LNCAP (cell line): ENCODE results near the gene LCN1.

Source experiments
- TF ChIP-seq, protein P1 (sequence below): fragments of 450-650 bp; IDR thresholded peaks from 2 replicates; pipeline ENCODE4 v1.5.1; 2017; ENCODE audit warnings: mild to moderate bottlenecking

LCN1 gene

GRCh38 chr9:135513351-135513846 lies 7.8 kb upstream of the LCN1 start:
- TF ChIP-seq, protein P1, sequence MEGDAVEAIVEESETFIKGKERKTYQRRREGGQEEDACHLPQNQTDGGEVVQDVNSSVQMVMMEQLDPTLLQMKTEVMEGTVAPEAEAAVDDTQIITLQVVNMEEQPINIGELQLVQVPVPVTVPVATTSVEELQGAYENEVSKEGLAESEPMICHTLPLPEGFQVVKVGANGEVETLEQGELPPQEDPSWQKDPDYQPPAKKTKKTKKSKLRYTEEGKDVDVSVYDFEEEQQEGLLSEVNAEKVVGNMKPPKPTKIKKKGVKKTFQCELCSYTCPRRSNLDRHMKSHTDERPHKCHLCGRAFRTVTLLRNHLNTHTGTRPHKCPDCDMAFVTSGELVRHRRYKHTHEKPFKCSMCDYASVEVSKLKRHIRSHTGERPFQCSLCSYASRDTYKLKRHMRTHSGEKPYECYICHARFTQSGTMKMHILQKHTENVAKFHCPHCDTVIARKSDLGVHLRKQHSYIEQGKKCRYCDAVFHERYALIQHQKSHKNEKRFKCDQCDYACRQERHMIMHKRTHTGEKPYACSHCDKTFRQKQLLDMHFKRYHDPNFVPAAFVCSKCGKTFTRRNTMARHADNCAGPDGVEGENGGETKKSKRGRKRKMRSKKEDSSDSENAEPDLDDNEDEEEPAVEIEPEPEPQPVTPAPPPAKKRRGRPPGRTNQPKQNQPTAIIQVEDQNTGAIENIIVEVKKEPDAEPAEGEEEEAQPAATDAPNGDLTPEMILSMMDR = no peak

DNA sequence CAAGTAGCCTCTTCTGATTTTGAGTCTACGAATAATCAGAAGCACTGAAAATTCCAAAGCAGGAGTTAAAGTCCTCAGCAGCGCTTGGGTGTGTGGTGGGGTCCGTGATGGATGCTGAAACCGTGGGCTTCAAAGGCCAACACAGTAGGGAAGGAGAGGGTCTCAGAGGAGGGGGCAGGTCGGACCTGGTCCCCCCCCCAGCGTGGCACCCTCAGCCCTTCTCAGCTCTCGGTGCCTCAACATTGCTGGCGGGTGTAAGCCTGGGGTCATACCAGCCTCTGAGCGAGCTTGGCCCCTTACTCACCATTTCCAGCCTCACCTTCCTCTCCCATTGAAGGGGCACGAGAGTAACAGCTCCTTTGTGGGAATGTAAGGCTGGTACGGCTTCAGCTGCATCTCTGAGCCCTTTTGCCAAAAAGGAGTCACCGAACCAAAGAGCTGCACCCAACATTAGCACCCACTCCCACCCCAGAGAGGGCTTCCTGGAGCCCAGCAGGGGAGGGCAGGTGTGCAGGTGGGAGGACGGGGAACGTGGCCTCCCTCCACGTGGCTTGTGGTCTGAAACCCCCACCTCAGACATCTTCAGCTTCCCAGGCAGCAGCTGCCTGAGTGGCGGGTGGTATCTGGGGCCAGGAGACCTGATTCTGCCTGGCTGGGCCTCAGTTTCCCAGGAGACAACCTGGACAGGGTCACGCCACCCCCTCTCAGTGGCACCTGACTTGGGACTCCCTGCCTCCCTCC lies 6.7 kb upstream of the LCN1 start:
- TF ChIP-seq, protein P1 = no peak

GRCh38 chr9:135515083-135515951 lies 5.9 kb upstream of the LCN1 start:
- TF ChIP-seq, protein P1 = no peak

DNA sequence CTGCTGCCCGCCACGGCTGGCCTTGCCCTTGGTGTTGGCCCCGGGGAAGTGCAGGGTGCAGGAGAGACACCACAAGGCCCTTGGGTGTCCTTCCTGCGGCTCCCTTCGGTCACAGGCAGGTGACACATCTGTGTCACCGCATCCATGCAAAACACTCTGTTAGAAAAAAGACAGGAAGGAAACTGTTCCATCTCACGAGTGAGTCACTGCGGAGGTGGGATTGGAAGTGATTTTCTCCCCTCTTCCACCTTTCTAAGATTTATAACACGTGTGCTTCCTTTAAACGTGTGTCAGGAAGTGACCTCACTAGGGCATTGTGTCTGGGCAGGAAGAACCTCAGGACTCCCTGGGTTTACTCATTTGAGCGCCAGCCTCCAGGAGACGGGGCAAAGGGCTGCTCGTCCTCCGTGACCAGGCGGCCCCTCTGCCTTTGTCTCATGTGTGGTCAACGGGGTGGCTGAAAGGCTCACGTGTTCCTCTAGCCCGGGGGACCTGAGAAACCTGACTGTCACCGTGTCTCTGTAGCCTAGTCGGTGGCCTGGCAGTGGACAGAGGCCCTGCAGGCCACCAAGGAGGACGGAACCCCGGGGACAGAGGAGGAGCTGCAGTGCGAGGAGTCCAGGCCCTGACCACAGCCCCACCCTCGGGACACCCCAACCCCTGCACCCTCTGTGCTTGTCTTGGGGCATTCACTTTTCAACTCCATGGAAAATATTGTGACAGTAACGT lies 4.9 kb upstream of the LCN1 start:
- TF ChIP-seq, protein P1 = no peak

DNA sequence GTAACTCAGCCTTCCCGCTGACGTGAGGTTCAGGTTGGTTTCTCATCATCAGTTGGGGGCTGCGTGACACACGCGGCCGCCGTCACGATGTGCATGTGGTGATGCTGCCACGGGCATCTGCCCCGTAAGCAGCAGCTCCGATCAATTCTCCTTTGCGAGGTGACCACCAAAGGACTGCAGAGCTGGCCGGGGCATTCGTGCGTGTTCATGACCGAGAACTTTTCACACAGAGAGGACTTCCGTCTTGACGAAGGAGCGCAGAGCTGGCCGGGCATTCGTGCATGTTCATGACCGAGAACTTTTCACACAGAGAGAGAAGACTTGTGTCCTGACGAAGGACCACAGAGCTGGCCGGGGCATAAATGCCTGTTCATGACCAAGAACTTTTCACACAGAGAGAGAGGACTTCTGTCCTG lies 3.8 kb upstream of the LCN1 start:
- TF ChIP-seq, protein P1 = no peak

DNA sequence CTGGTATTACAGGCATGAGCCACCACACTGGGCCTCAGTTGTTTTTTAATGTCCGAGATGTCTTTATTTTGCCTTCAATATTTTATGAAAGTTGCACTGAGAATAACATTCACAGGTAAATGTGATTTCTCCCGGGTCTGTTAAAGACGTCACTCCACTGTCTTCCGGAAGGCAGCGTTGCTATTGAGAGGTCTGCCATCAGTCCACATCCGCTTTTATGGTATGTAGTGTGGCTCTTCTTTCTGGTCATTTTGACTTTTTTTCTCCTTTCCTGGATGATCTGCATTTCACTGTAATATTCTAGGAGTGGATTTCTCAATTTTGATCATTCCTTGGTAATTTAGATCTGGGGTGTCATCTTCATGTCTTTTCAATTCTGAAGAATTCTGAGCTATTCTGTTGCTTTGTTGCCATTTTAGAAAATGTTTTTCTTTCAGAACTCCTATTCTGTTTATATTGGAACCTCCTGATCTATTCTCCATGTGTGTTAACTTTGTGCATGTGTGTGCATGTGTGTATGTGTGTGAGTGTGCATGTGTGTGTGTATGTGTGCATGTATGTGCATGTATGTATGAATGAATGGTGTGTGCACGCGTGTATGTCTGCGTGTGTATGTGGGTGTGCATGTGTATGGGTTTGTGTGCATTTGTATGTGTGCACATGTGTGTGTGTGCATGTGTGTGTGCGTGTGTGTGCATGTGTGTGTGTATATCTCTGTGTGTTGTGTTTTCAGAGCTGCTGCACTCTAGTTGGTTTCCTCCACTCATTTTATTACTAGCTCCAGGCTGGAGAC lies 1.9 kb upstream of the LCN1 start:
- TF ChIP-seq, protein P1 = no peak
